Astrocyte (in vitro differentiated cells and primary cell): ENCODE measurements around the gene ANGEL1.

ENCODE experiments used
- CTCF ChIP-seq: IDR thresholded peaks from 2 replicates; pipeline ENCODE4 v1.5.1; 2011; ENCODE audit warnings: low read depth, mild to moderate bottlenecking, inconsistent platforms, low read length, moderate library complexity; ENCODE audit not compliant: insufficient read depth
- EZH2 ChIP-seq: IDR thresholded peaks from 2 replicates; pipeline ENCODE4 v1.6.1; 2012; ENCODE audit warnings: mild to moderate bottlenecking, low read length, inconsistent platforms; ENCODE audit not compliant: insufficient read depth

GRCh38 chr14:76806446-76806845 lies 6.2 kb downstream of the ANGEL1 start:
- TF ChIP-seq EZH2 (no peak), CTCF (no peak)
